Liver (tissue), 9 donors: Measurements from ENCODE around the gene ZSCAN25. TPM values are rescaled to one million over a fixed set of nuclear protein-coding genes. Genes with fewer than 3 reads are reported as not detected.

Experiments used
- DNase-seq: peaks from one replicate; pipeline ENCODE4 v3.0.0-alpha.2; 2017; ENCODE audit warnings: low spot score
- H3K27ac ChIP-seq, 2 donors: one replicate each; pipeline ENCODE4 v1.7.0; 2013; ENCODE audit warnings: inconsistent platforms in 2 of 2, low read length in 2 of 2, control low read depth in 1 of 2, low read depth in 1 of 2, mild to moderate bottlenecking in 1 of 2
- H3K27me3 ChIP-seq, 4 donors: one replicate each; pipeline versions ENCODE4 v1.6.1 to v1.7.0; 2013; ENCODE audit warnings: low read length in 3 of 4, inconsistent platforms in 1 of 4, mild to moderate bottlenecking in 1 of 4, moderate library complexity in 1 of 4; ENCODE audit not compliant: control insufficient read depth in 4 of 4, insufficient read depth in 4 of 4
- H3K36me3 ChIP-seq, 4 donors: one replicate each; pipeline versions ENCODE4 v1.6.1 to v1.7.0; 2013; ENCODE audit warnings: low read length in 3 of 4, mild to moderate bottlenecking in 3 of 4, low read depth in 1 of 4, moderate library complexity in 1 of 4; ENCODE audit not compliant: control insufficient read depth in 4 of 4, insufficient read depth in 3 of 4
- H3K4me1 ChIP-seq, 4 donors: one replicate each; pipeline versions ENCODE4 v1.6.1 to v1.7.0; 2013; ENCODE audit warnings: low read length in 3 of 4, mild to moderate bottlenecking in 3 of 4, moderate library complexity in 1 of 4; ENCODE audit not compliant: control insufficient read depth in 4 of 4, insufficient read depth in 4 of 4
- H3K4me3 ChIP-seq, 3 donors: one replicate each; pipeline versions ENCODE4 v1.6.1 to v1.7.0; 2013; ENCODE audit warnings: low read length in 3 of 3, control low read depth in 1 of 3, low read depth in 1 of 3, mild to moderate bottlenecking in 1 of 3
- H3K9ac ChIP-seq, 2 donors: one replicate each; pipeline ENCODE4 v1.7.0; 2013; ENCODE audit warnings: low read length in 2 of 2, mild to moderate bottlenecking in 2 of 2, moderate library complexity in 2 of 2, control low read depth in 1 of 2, low read depth in 1 of 2
- H3K9me3 ChIP-seq, 4 donors: one replicate each; pipeline versions ENCODE4 v1.6.1 to v1.7.0; 2013; ENCODE audit warnings: low read length in 3 of 4; ENCODE audit not compliant: control insufficient read depth in 4 of 4
- EGR1 ChIP-seq, 2 donors: IDR thresholded peaks; 2 replicates each; pipeline ENCODE4 v1.6.1; 2016 to 2018; ENCODE audit warnings: antibody characterized with exemption in 2 of 2, low read depth in 2 of 2
- FOXA1 ChIP-seq: IDR thresholded peaks from 2 replicates; pipeline ENCODE4 v1.6.1; 2016; ENCODE audit warnings: antibody characterized with exemption
- FOXA2 ChIP-seq: IDR thresholded peaks from 2 replicates; pipeline ENCODE4 v1.6.1; 2016; ENCODE audit warnings: antibody characterized with exemption
- GABPA ChIP-seq, 2 donors: IDR thresholded peaks in 1 of 2; conservative IDR thresholded peaks in 1 of 2; 2 replicates each; pipeline ENCODE4 v1.6.1; 2016; ENCODE audit warnings: antibody characterized with exemption in 2 of 2, mild to moderate bottlenecking in 1 of 2, moderate library complexity in 1 of 2
- HNF4A ChIP-seq, 2 donors: conservative IDR thresholded peaks; 2 replicates each; pipeline ENCODE4 v1.6.1; 2016; ENCODE audit warnings: antibody characterized with exemption in 2 of 2, mild to moderate bottlenecking in 2 of 2
- HNF4G ChIP-seq: IDR thresholded peaks from 2 replicates; pipeline ENCODE4 v1.6.1; 2016; ENCODE audit warnings: antibody characterized with exemption
- JUND ChIP-seq, 2 donors: IDR thresholded peaks; 2 replicates each; pipeline ENCODE4 v1.6.1; 2016; ENCODE audit warnings: antibody characterized with exemption in 2 of 2
- NR2F2 ChIP-seq: IDR thresholded peaks from 2 replicates; pipeline ENCODE4 v1.6.1; 2016; ENCODE audit warnings: antibody characterized with exemption
- RAD21 ChIP-seq, 2 donors: IDR thresholded peaks; 2 replicates each; pipeline ENCODE4 v1.6.1; 2016; ENCODE audit warnings: antibody characterized with exemption in 2 of 2, mild to moderate bottlenecking in 2 of 2
- RXRA ChIP-seq, 2 donors: IDR thresholded peaks; 2 replicates each; pipeline ENCODE4 v1.6.1; 2017 to 2018; ENCODE audit warnings: antibody characterized with exemption in 2 of 2, mild to moderate bottlenecking in 1 of 2
- SP1 ChIP-seq: IDR thresholded peaks from 2 replicates; pipeline ENCODE4 v1.6.1; 2018; ENCODE audit warnings: antibody characterized with exemption, mild to moderate bottlenecking
- YY1 ChIP-seq: IDR thresholded peaks from 2 replicates; pipeline ENCODE4 v1.6.1; 2016; ENCODE audit warnings: antibody characterized with exemption, mild to moderate bottlenecking
- WGBS: extraction: QIAGEN DNeasy Blood & Tissue Kit; methylation state at CpG from one replicate; pipeline ENCODE4 v1.1.7; 2013; 5-methylcytosine and 5-hydroxymethylcytosine counted together
- polyA plus RNA-seq, 2 donors: library from polyadenylated mRNA; stranded (reverse) in 1 of 2; unstranded in 1 of 2; fragments of 200-250 nt in 1 of 2; fragments of >200 nt in 1 of 2; fragmentation: Nextera tagmentation in 1 of 2; extraction: Ambion mirVana in 1 of 2; gene quantifications; one replicate each; pipeline versions ENCODE4 v1.2.1 to v1.2.3, GENCODE V29; 2013 to 2015
- total RNA-seq, 2 donors: library from RNA; depleted of rRNA; stranded (reverse); fragments of >200 nt; gene quantifications; one replicate each; pipeline ENCODE4 v1.2.3, GENCODE V29; 2014
- TF ChIP-seq, protein P1 (sequence below): IDR thresholded peaks from 2 replicates; pipeline ENCODE4 v1.6.1; 2016; ENCODE audit warnings: antibody characterized with exemption
- TF ChIP-seq, protein P2 (sequence below): IDR thresholded peaks from 2 replicates; pipeline ENCODE4 v1.6.1; 2016; ENCODE audit warnings: antibody characterized with exemption
- TF ChIP-seq, protein P3 (sequence below): fragments of 150-350 bp; IDR thresholded peaks from 2 replicates; pipeline ENCODE4 v1.5.1; 2017; ENCODE audit warnings: improper control_type of control experiment, low read depth, low read length; ENCODE audit not compliant: missing input control
- TF ChIP-seq, protein P4 (sequence below): IDR thresholded peaks from 2 replicates; pipeline ENCODE4 v1.6.1; 2016; ENCODE audit warnings: antibody characterized with exemption, mild to moderate bottlenecking
- donor health status: healthy.
- donor health status: healthy.
- donor health status: healthy.
- donor health status: healthy.
- donor health status: healthy.

The ZSCAN25 gene
- total and polyA plus RNA-seq, 4 donors = 2.3 to 11.0 (median 5.9) TPM

DNA sequence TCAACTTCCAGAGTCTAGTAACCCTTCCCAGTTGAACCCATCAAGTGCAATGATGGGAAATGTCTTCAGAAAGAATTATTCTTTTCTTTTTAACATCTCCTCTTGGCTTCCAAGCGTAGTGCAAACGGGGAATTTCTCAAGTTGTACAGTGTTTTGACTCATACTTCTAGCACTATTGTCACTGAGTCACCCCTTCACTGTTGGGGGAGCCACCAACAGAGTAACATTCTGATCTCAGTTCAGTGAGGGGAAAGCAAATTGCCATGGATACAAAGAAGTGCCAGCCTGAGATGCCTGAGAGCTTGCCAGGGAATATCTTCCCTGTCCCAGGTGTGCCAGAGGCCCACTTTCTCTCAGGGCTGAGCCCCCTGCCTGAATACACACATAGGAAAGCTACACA lies 32.1 kb downstream of the ZSCAN25 start:
- Histone ChIP-seq H3K27me3 (no peaks in the 10 kb centered on the region), H3K36me3 (peaks cover 0 to 26% (median 12%) of the 10 kb centered on the region in 4 donors), H3K27ac (no peak overlapping the region), H3K9me3 (peaks cover 0 to 3% (median 0%) of the 10 kb centered on the region in 4 donors), H3K9ac (no peak overlapping the region), H3K4me3 (no peak overlapping the region), H3K4me1 (no peaks in the 10 kb centered on the region)
- DNase-seq = no peak
- TF ChIP-seq YY1 (no peak), FOXA2 (no peak), HNF4A (conservative IDR thresholded peaks at IDR 0.05) (no peak), FOXA1 (no peak), GABPA (IDR thresholded peaks at IDR 0.05 in 1 of 2, conservative IDR thresholded peaks at IDR 0.05 in 1 of 2) (no peak), EGR1 (IDR thresholded peaks at IDR 0.05; ENCODE audit: low read depth in 2 of 2) (no peak)
- TF ChIP-seq, protein P1, sequence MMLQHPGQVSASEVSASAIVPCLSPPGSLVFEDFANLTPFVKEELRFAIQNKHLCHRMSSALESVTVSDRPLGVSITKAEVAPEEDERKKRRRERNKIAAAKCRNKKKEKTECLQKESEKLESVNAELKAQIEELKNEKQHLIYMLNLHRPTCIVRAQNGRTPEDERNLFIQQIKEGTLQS = no peak
- 97% methylated on average over 2 of the region's 2 CpGs for WGBS

DNA sequence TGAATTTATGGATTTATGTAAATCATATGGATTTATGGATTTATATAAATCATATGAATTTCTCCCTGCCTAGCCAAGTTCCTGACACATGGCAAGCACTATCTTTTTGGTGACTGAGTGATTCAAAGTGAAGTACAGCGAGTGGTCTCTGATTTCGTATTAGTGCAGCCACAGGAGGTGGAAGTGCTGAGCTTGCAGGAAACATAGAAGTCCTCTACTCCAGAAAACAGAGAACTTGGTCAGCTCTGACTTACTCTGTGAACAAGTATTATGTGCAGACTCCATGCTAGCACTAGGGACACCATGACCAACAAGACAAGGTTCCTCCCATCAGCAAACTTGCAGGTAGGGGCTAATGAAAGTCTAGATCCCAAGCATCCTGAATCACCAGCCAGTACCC lies 34.5 kb downstream of the ZSCAN25 start:
- DNase-seq = no peak
- TF ChIP-seq RAD21 (IDR thresholded peaks at IDR 0.05) (no peak), YY1 (peak; percentile 45), EGR1 (IDR thresholded peaks at IDR 0.05; ENCODE audit: low read depth in 2 of 2) (peak; percentile 3 to 37), RXRA (IDR thresholded peaks at IDR 0.05) (no peak)
- TF ChIP-seq, protein P2, sequence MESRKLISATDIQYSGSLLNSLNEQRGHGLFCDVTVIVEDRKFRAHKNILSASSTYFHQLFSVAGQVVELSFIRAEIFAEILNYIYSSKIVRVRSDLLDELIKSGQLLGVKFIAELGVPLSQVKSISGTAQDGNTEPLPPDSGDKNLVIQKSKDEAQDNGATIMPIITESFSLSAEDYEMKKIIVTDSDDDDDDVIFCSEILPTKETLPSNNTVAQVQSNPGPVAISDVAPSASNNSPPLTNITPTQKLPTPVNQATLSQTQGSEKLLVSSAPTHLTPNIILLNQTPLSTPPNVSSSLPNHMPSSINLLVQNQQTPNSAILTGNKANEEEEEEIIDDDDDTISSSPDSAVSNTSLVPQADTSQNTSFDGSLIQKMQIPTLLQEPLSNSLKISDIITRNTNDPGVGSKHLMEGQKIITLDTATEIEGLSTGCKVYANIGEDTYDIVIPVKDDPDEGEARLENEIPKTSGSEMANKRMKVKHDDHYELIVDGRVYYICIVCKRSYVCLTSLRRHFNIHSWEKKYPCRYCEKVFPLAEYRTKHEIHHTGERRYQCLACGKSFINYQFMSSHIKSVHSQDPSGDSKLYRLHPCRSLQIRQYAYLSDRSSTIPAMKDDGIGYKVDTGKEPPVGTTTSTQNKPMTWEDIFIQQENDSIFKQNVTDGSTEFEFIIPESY = peak; percentile 17
- H3K9ac ChIP-seq = no peak overlapping the region
- peaks cover 0 to 26% (median 12%) of the 10 kb centered on the region in 4 donors for H3K36me3 ChIP-seq
- WGBS = 89% methylated on average over 2 of the region's 2 CpGs
- H3K27me3 ChIP-seq = no peaks in the 10 kb centered on the region
- peaks cover 0 to 3% (median 0%) of the 10 kb centered on the region in 4 donors for H3K9me3 ChIP-seq
- no peak overlapping the region for H3K4me3 ChIP-seq
- H3K27ac ChIP-seq = no peak overlapping the region
- no peaks in the 10 kb centered on the region for H3K4me1 ChIP-seq

DNA sequence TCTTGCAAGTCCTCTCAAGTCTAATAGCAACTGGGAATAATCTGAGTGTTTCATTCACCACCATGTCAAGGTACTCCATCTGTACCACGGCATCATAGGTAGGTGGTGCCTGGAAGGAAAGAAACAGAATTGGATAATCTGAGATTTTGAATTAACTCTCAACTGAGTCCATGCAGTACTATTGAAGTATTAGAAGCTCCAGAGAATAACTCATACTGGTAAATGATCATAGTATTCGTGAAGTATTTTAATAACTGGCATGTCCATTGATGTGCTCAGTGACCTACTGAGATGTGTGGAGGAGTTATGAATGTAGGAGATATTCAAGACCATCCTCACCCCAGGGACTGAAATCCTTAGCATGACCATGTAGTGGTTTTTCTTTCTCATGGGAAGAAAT lies 35.9 kb downstream of the ZSCAN25 start:
- H3K27ac ChIP-seq = no peak overlapping the region
- 57% methylated on average over 2 of the region's 2 CpGs for WGBS
- peaks cover 0 to 3% (median 0%) of the 10 kb centered on the region in 4 donors for H3K9me3 ChIP-seq
- H3K27me3 ChIP-seq = no peaks in the 10 kb centered on the region
- no peak for DNase-seq
- peaks cover 0 to 23% (median 12%) of the 10 kb centered on the region in 4 donors for H3K36me3 ChIP-seq
- no peak overlapping the region for H3K9ac ChIP-seq
- no peaks in the 10 kb centered on the region for H3K4me1 ChIP-seq
- no peak overlapping the region for H3K4me3 ChIP-seq
- TF ChIP-seq RXRA (IDR thresholded peaks at IDR 0.05) (peak in 1 of 2 donors; percentile 2), YY1 (no peak), EGR1 (IDR thresholded peaks at IDR 0.05; ENCODE audit: low read depth in 2 of 2) (no peak), NR2F2 (no peak), JUND (IDR thresholded peaks at IDR 0.05) (peak in 1 of 2 donors; percentile 83), HNF4G (no peak), FOXA2 (no peak), FOXA1 (no peak), HNF4A (conservative IDR thresholded peaks at IDR 0.05) (no peak), RAD21 (IDR thresholded peaks at IDR 0.05) (peak in 1 of 2 donors; percentile 4), GABPA (IDR thresholded peaks at IDR 0.05 in 1 of 2, conservative IDR thresholded peaks at IDR 0.05 in 1 of 2) (no peak), SP1 (peak; percentile 21)
- TF ChIP-seq, protein P1 = peak; percentile 19
- TF ChIP-seq, protein P2 = peak; percentile 63
- TF ChIP-seq, protein P3, sequence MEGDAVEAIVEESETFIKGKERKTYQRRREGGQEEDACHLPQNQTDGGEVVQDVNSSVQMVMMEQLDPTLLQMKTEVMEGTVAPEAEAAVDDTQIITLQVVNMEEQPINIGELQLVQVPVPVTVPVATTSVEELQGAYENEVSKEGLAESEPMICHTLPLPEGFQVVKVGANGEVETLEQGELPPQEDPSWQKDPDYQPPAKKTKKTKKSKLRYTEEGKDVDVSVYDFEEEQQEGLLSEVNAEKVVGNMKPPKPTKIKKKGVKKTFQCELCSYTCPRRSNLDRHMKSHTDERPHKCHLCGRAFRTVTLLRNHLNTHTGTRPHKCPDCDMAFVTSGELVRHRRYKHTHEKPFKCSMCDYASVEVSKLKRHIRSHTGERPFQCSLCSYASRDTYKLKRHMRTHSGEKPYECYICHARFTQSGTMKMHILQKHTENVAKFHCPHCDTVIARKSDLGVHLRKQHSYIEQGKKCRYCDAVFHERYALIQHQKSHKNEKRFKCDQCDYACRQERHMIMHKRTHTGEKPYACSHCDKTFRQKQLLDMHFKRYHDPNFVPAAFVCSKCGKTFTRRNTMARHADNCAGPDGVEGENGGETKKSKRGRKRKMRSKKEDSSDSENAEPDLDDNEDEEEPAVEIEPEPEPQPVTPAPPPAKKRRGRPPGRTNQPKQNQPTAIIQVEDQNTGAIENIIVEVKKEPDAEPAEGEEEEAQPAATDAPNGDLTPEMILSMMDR = no peak
- TF ChIP-seq, protein P4, sequence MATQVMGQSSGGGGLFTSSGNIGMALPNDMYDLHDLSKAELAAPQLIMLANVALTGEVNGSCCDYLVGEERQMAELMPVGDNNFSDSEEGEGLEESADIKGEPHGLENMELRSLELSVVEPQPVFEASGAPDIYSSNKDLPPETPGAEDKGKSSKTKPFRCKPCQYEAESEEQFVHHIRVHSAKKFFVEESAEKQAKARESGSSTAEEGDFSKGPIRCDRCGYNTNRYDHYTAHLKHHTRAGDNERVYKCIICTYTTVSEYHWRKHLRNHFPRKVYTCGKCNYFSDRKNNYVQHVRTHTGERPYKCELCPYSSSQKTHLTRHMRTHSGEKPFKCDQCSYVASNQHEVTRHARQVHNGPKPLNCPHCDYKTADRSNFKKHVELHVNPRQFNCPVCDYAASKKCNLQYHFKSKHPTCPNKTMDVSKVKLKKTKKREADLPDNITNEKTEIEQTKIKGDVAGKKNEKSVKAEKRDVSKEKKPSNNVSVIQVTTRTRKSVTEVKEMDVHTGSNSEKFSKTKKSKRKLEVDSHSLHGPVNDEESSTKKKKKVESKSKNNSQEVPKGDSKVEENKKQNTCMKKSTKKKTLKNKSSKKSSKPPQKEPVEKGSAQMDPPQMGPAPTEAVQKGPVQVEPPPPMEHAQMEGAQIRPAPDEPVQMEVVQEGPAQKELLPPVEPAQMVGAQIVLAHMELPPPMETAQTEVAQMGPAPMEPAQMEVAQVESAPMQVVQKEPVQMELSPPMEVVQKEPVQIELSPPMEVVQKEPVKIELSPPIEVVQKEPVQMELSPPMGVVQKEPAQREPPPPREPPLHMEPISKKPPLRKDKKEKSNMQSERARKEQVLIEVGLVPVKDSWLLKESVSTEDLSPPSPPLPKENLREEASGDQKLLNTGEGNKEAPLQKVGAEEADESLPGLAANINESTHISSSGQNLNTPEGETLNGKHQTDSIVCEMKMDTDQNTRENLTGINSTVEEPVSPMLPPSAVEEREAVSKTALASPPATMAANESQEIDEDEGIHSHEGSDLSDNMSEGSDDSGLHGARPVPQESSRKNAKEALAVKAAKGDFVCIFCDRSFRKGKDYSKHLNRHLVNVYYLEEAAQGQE = no peak
